GM12891 (cell line): ENCODE results near the gene LCP2.

Source experiments
- POLR2A ChIP-seq: IDR thresholded peaks from 2 replicates; pipeline ENCODE4 v1.6.1; 2011; ENCODE audit warnings: low read depth, low read length, control low read depth
- SPI1 ChIP-seq: IDR thresholded peaks from 2 replicates; pipeline ENCODE4 v1.6.1; 2011; ENCODE audit warnings: low read depth, low read length, control low read depth

DNA sequence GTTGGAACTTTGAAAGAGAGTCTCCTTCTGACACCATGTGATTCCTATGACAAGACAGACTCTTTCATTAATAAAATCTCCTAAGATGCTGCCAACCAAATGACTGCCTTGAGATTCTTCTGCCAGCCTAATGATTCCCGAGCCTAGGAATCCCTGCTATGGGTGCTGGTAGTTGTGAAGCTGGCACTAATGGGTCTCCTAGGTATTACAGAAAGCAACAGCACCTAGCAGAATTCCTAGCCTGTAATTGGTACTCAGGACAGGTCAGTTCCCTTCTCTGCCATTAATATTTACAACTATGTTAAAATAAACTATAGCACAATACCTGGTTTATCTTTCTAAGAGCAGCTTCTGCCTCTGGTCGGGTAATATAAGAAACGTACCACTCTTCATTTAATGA, 45.5 kb downstream of the LCP2 start:
- TF ChIP-seq POLR2A (no peak), SPI1 (no peak)
